ENCODE measurements around the gene GID8. TPM values are rescaled to one million over a fixed set of nuclear protein-coding genes. Genes with fewer than 3 reads are reported as not detected.
"Not testable (repeated sequence)": the region's sequence is repeated elsewhere in the genome, so short reads cannot be mapped to it uniquely, and the experiment has no call there.

The GID8 gene
- total and polyA plus RNA-seq, 2 experiments from 2014 or later = 17.6 to 31.0 TPM

GRCh38 chr20:62921119-62921687 is 16.7 kb upstream of the GID8 start:
- in situ Hi-C loops (cut with MboI) = no loop called here
- Histone ChIP-seq H3K9me3 (ENCODE audit: low read depth) (no peaks in the 10 kb centered on the region), H2AFZ (no peak overlapping the region), H3K9ac (peak overlapping the region; percentile 15; the same call in 1 of the 2 replicates), H3K4me1 (ENCODE audit: insufficient read depth) (peaks cover 49% of the 10 kb centered on the region), H3K36me3 (ENCODE audit: low read depth) (no peaks in the 10 kb centered on the region), H4K20me1 (ENCODE audit: insufficient read depth) (peaks cover 57% of the 10 kb centered on the region), H3K27me3 (replicated peaks; ENCODE audit: insufficient read depth) (no peaks in the 10 kb centered on the region), H3K79me2 (ENCODE audit: insufficient read depth) (peaks cover 97% of the 10 kb centered on the region), H3K4me2 (ENCODE audit: unreplicated experiment) (no peak overlapping the region), H3K27ac (peak overlapping the region; percentile 71), H3K4me3 (no peak overlapping the region), H3F3A (ENCODE audit: insufficient read depth) (peaks cover 45% of the 10 kb centered on the region), H3K9me2 (ENCODE audit: insufficient read depth) (no peaks in the 10 kb centered on the region)
- DNase-seq = peak; percentile 85
- WGBS, 2 experiments (ENCODE audit: low coverage in 1 of 2, low lambda C conversion rate in 2 of 2, missing lambda C conversion rate in 2 of 2) = 47 to 53% methylated on average over 8 of the region's 8 CpGs
- no peak for TF ChIP-seq EZH2 (IDR thresholded peaks at IDR 0.05; ENCODE audit: insufficient read depth, poor library complexity, severe bottlenecking)
- no peak for TF ChIP-seq EZH2phosphoT487 (IDR thresholded peaks at IDR 0.05; ENCODE audit: insufficient read depth, low read depth)

GRCh38 chr20:62922451-62922921 is 15.5 kb upstream of the GID8 start:
- no peaks in the 10 kb centered on the region for H3K9me2 ChIP-seq (ENCODE audit: insufficient read depth)
- in situ Hi-C loops (cut with MboI) = no loop called here
- DNase-seq = peak; percentile 19
- peak overlapping the region; percentile 91 for H3K4me2 ChIP-seq (ENCODE audit: unreplicated experiment)
- peaks cover 45% of the 10 kb centered on the region for H3F3A ChIP-seq (ENCODE audit: insufficient read depth)
- no peak overlapping the region for H2AFZ ChIP-seq
- no peaks in the 10 kb centered on the region for H3K9me3 ChIP-seq (ENCODE audit: low read depth)
- peaks cover 45% of the 10 kb centered on the region for H4K20me1 ChIP-seq (ENCODE audit: insufficient read depth)
- peaks cover 96% of the 10 kb centered on the region for H3K79me2 ChIP-seq (ENCODE audit: insufficient read depth)
- H3K4me1 ChIP-seq (ENCODE audit: insufficient read depth) = peaks cover 52% of the 10 kb centered on the region
- TF ChIP-seq EZH2 (IDR thresholded peaks at IDR 0.05; ENCODE audit: insufficient read depth, poor library complexity, severe bottlenecking) = no peak
- no peak for TF ChIP-seq EZH2phosphoT487 (IDR thresholded peaks at IDR 0.05; ENCODE audit: insufficient read depth, low read depth)
- WGBS, 2 experiments (ENCODE audit: low coverage in 1 of 2, low lambda C conversion rate in 2 of 2, missing lambda C conversion rate in 2 of 2) = 61 to 66% methylated on average over 14 of the region's 14 CpGs
- peak overlapping the region; percentile 95; the same call in 1 of the 2 replicates for H3K4me3 ChIP-seq
- peak overlapping the region; percentile 95 for H3K27ac ChIP-seq
- H3K27me3 ChIP-seq (replicated peaks; ENCODE audit: insufficient read depth) = no peaks in the 10 kb centered on the region
- peak overlapping the region; percentile 99 for H3K9ac ChIP-seq
- no peaks in the 10 kb centered on the region for H3K36me3 ChIP-seq (ENCODE audit: low read depth)

- peak overlapping the region; percentile 91 for H3K4me2 ChIP-seq (ENCODE audit: unreplicated experiment)
- peak overlapping the region; percentile 99 for H3K9ac ChIP-seq
Measured at GRCh38 chr20:62923059-62923668, 14.8 kb upstream of the GID8 start.

GRCh38 chr20:62923669-62924441 is 14.1 kb upstream of the GID8 start:
- H3K27ac ChIP-seq = peak overlapping the region; percentile 95
- no peaks in the 10 kb centered on the region for H3K9me2 ChIP-seq (ENCODE audit: insufficient read depth)
- no peak overlapping the region for H2AFZ ChIP-seq
- H3K4me2 ChIP-seq (ENCODE audit: unreplicated experiment) = peak overlapping the region; percentile 91
- peaks cover 96% of the 10 kb centered on the region for H3K79me2 ChIP-seq (ENCODE audit: insufficient read depth)
- peaks cover 51% of the 10 kb centered on the region for H3F3A ChIP-seq (ENCODE audit: insufficient read depth)
- no peaks in the 10 kb centered on the region for H3K9me3 ChIP-seq (ENCODE audit: low read depth)
- H4K20me1 ChIP-seq (ENCODE audit: insufficient read depth) = peaks cover 32% of the 10 kb centered on the region
- peak; percentile 38 for DNase-seq
- no peaks in the 10 kb centered on the region for H3K36me3 ChIP-seq (ENCODE audit: low read depth)
- no peak for TF ChIP-seq EZH2phosphoT487 (IDR thresholded peaks at IDR 0.05; ENCODE audit: insufficient read depth, low read depth)
- no peak for TF ChIP-seq EZH2 (IDR thresholded peaks at IDR 0.05; ENCODE audit: insufficient read depth, poor library complexity, severe bottlenecking)
- peak overlapping the region; percentile 99 for H3K9ac ChIP-seq
- H3K4me3 ChIP-seq = peak overlapping the region; percentile 95
- in situ Hi-C loops (cut with MboI) = no loop called here
- peaks cover 58% of the 10 kb centered on the region for H3K4me1 ChIP-seq (ENCODE audit: insufficient read depth)
- 45 to 47% methylated on average over 7 of the region's 7 CpGs for WGBS, 2 experiments (ENCODE audit: low coverage in 1 of 2, low lambda C conversion rate in 2 of 2, missing lambda C conversion rate in 2 of 2)
- H3K27me3 ChIP-seq (replicated peaks; ENCODE audit: insufficient read depth) = no peaks in the 10 kb centered on the region

More at GRCh38 chr20:62923059-62923668, 14.8 kb upstream of the GID8 start:
- H3K79me2 ChIP-seq (ENCODE audit: insufficient read depth) = peaks cover 96% of the 10 kb centered on the region
- peaks cover 45% of the 10 kb centered on the region for H3F3A ChIP-seq (ENCODE audit: insufficient read depth)
- in situ Hi-C loops (cut with MboI); H3K36me3 ChIP-seq (ENCODE audit: low read depth); H3K9me3 ChIP-seq (ENCODE audit: low read depth); H3K9me2 ChIP-seq (ENCODE audit: insufficient read depth); H2AFZ ChIP-seq; H3K27me3 ChIP-seq (replicated peaks; ENCODE audit: insufficient read depth): not testable (repeated sequence)
- peaks cover 39% of the 10 kb centered on the region for H4K20me1 ChIP-seq (ENCODE audit: insufficient read depth)
- H3K27ac ChIP-seq = peak overlapping the region; percentile 95
- 25 to 28% methylated on average over 17 of the region's 17 CpGs for WGBS, 2 experiments (ENCODE audit: low coverage in 1 of 2, low lambda C conversion rate in 2 of 2, missing lambda C conversion rate in 2 of 2)
- peaks cover 52% of the 10 kb centered on the region for H3K4me1 ChIP-seq (ENCODE audit: insufficient read depth)
- peak overlapping the region; percentile 95 for H3K4me3 ChIP-seq
- DNase-seq = peak; percentile 97

Measured in GM23248 (cell line).